Small intestine (tissue), 7 donors: ENCODE data around the gene PRSS33. TPM values are rescaled to one million over a fixed set of nuclear protein-coding genes. Genes with fewer than 3 reads are reported as not detected.
A peak's percentile ranks its signal among the peaks of the same experiment; 100 is the strongest.

Source experiments
- DNase-seq, 2 donors: peaks; one replicate each; pipeline versions ENCODE4 v3.0.0 to v3.0.0-alpha.2; 2013
- FAIRE-seq: peaks from 2 replicates; lab custom pipeline; 2012; peaks lifted over from hg19 to GRCh38; lab: Jason Lieb, UNC
- H3K27ac ChIP-seq, 3 donors: one replicate each; pipeline ENCODE4 v1.5.1; 2013; ENCODE audit warnings: low read length in 2 of 3, mild to moderate bottlenecking in 2 of 3, control low read depth in 1 of 3, inconsistent platforms in 1 of 3, low read depth in 1 of 3, moderate library complexity in 1 of 3
- H3K27me3 ChIP-seq, 3 donors: one replicate each; pipeline ENCODE4 v1.6.1; 2013; ENCODE audit warnings: low read length in 3 of 3, inconsistent platforms in 1 of 3; ENCODE audit not compliant: control insufficient read depth in 3 of 3, insufficient read depth in 3 of 3
- H3K36me3 ChIP-seq, 3 donors: one replicate each; pipeline ENCODE4 v1.6.1; 2013; ENCODE audit warnings: low read length in 3 of 3, inconsistent platforms in 1 of 3, low read depth in 1 of 3, mild to moderate bottlenecking in 1 of 3, moderate library complexity in 1 of 3; ENCODE audit not compliant: control insufficient read depth in 3 of 3, insufficient read depth in 2 of 3
- H3K4me1 ChIP-seq, 3 donors: one replicate each; pipeline ENCODE4 v1.6.1; 2013; ENCODE audit warnings: low read length in 2 of 3, inconsistent platforms in 1 of 3, low read depth in 1 of 3, mild to moderate bottlenecking in 1 of 3, moderate library complexity in 1 of 3; ENCODE audit not compliant: control insufficient read depth in 3 of 3, insufficient read depth in 2 of 3
- H3K4me3 ChIP-seq, 3 donors: one replicate each; pipeline ENCODE4 v1.5.1; 2013; ENCODE audit warnings: low read length in 3 of 3, control low read depth in 1 of 3, inconsistent platforms in 1 of 3, low read depth in 1 of 3, mild to moderate bottlenecking in 1 of 3, moderate library complexity in 1 of 3
- H3K9me3 ChIP-seq, 2 donors: one replicate each; pipeline ENCODE4 v1.6.1; 2013; ENCODE audit warnings: low read depth in 1 of 2, low read length in 1 of 2; ENCODE audit not compliant: control insufficient read depth in 2 of 2, insufficient read depth in 1 of 2
- WGBS, 3 donors: extraction: QIAGEN DNeasy Blood & Tissue Kit; methylation state at CpG; one replicate each; pipeline ENCODE4 v1.1.7; 2013; 5-methylcytosine and 5-hydroxymethylcytosine counted together
- polyA plus RNA-seq, 4 donors: library from polyadenylated mRNA; stranded (reverse) in 3 of 4; unstranded in 1 of 4; fragments of 200-250 nt in 3 of 4; fragments of 120-200 nt in 1 of 4; gene quantifications; one replicate each; pipeline versions ENCODE4 v1.2.1 to v1.2.3, GENCODE V29; 2013
- donor health status: healthy with polysubstance abuse.
- donor health status: control.
- donor health status: control.
- donor health status: Bipolar disorder and iron deficiency.
- donor health status: healthy.

Gene PRSS33
- polyA plus RNA-seq, 4 donors: 0.03 TPM; not detected in 3

GRCh38 chr16:2752035-2752849 is 35.1 kb downstream of the PRSS33 start, which contains the start of gene SRRM2:
Gene SRRM2, plus strand, starts transcription at chr16:2752638. Its CDS starts 3,727 bp downstream, at chr16:2756365.
- FAIRE-seq (no peak), DNase-seq (peak; percentile 95 to 100)
- 1 to 3% (median 3%) methylated on average over 87 to 99 of the region's 99 CpGs for WGBS, 3 donors
- H3K36me3 ChIP-seq: peaks cover 0 to 20% (median 7%) of the 10 kb centered on the region in 3 donors
- no peaks in the 10 kb centered on the region for H3K27me3 ChIP-seq
- peak within 1 kb of the TSS; percentile 94 to 99 (median 99) for H3K27ac ChIP-seq
- H3K4me1 ChIP-seq: peaks cover 5 to 21% (median 18%) of the 10 kb centered on the region in 3 donors
- H3K4me3 ChIP-seq: peak within 1 kb of the TSS; percentile 93 to 97 (median 95)
- H3K9me3 ChIP-seq: peaks cover 0 to 10% of the 10 kb centered on the region in 2 donors

- H3K27ac ChIP-seq: peak overlapping the region; percentile 94 to 99 (median 99)
- peaks cover 0 to 10% of the 10 kb centered on the region in 2 donors for H3K9me3 ChIP-seq
- H3K36me3 ChIP-seq: peaks cover 0 to 18% (median 3%) of the 10 kb centered on the region in 3 donors
- no peak for DNase-seq
- WGBS, 3 donors: 57 to 78% (median 70%) methylated on average over 23 of the region's 23 CpGs
- H3K27me3 ChIP-seq: no peaks in the 10 kb centered on the region
- H3K4me1 ChIP-seq: peaks cover 5 to 21% (median 18%) of the 10 kb centered on the region in 3 donors
- no peak for FAIRE-seq
- peak overlapping the region; percentile 17 to 97 (median 95) for H3K4me3 ChIP-seq
These were observed 35.8 kb downstream of the PRSS33 start for GRCh38 chr16:2751577-2752034.

GRCh38 chr16:2749936-2750335 is 37.4 kb downstream of the PRSS33 start:
- no peak overlapping the region for H3K27ac ChIP-seq
- H3K27me3 ChIP-seq: peaks cover 0 to 2% (median 0%) of the 10 kb centered on the region in 3 donors
- peaks cover 0 to 13% (median 0%) of the 10 kb centered on the region in 3 donors for H3K36me3 ChIP-seq
- DNase-seq (no peak), FAIRE-seq (no peak)
- H3K4me3 ChIP-seq: no peak overlapping the region
- WGBS, 3 donors: 95 to 96% (median 95%) methylated on average over 6 of the region's 6 CpGs
- H3K4me1 ChIP-seq: peaks cover 0 to 11% (median 4%) of the 10 kb centered on the region in 3 donors
- peaks cover 0 to 10% of the 10 kb centered on the region in 2 donors for H3K9me3 ChIP-seq

DNA sequence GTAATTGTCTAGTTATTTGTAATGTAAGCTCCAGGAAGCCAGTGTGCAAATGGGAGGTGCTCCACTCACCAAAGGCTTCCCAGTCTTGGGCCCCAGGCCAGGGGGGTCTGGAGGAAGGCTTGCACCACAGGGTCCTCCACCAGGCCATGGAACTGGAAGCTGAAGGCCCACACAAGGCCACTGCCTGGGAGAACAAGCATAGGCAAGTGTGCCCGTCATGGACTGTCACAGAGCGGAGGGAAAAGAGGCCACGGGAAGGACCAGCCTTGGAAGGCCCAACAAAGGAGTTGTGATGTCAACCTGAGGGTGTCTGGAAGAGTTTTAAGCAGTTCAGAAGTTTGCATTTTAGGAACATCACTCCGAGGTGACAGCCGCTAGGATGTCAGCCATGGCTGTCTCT is 37.9 kb downstream of the PRSS33 start:
- FAIRE-seq (no peak), DNase-seq (no peak)
- peaks cover 0 to 8% (median 1%) of the 10 kb centered on the region in 3 donors for H3K4me1 ChIP-seq
- 96 to 100% (median 99%) methylated on average over 5 of the region's 5 CpGs for WGBS, 3 donors
- no peak overlapping the region for H3K4me3 ChIP-seq
- no peak overlapping the region for H3K27ac ChIP-seq
- H3K36me3 ChIP-seq: peaks cover 0 to 13% (median 0%) of the 10 kb centered on the region in 3 donors
- H3K27me3 ChIP-seq: peaks cover 0 to 3% (median 0%) of the 10 kb centered on the region in 3 donors
- H3K9me3 ChIP-seq: peaks cover 0 to 10% of the 10 kb centered on the region in 2 donors

DNA sequence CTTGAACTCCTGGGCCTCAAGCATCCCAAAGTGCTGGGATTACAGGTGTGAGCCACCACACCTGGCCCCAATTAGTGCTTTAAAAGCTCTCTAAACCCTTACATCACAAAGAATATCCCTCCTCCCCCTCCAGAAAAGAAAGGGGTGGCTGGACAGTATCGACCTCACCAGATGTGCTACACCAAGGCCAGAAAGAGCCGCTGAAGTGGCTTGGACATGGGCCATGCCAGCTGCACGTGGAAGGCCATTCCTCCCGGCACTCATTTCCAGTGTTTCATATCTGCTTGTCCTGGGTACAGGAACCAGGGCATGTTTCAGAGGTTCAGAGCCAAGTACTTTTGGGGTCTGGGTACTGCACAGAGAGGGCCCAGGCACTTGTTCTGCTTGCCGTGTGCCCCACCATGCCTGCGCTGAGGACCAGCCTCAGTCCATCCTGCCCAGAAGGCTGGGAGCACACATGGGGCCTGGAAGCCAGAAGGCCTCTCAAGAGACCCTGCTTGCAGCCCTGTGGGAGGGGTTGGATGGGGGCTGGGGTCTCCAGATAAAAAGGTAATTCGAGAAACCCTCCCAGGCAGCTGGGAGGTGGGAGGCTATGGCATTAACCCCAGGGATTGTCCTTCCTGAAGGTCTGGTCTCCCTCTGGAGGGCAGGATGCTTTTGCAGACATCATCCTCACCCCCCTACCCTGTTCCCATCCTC is 38.5 kb downstream of the PRSS33 start:
- FAIRE-seq: no peak
- no peak overlapping the region for H3K27ac ChIP-seq
- H3K9me3 ChIP-seq: peaks cover 0 to 10% of the 10 kb centered on the region in 2 donors
- 87 to 91% (median 87%) methylated on average over 7 of the region's 7 CpGs for WGBS, 3 donors
- peaks cover 0 to 3% (median 0%) of the 10 kb centered on the region in 3 donors for H3K27me3 ChIP-seq
- H3K36me3 ChIP-seq: peaks cover 0 to 10% (median 0%) of the 10 kb centered on the region in 3 donors
- no peak for DNase-seq
- no peak overlapping the region for H3K4me3 ChIP-seq
- H3K4me1 ChIP-seq: peaks cover 0 to 6% (median 0%) of the 10 kb centered on the region in 3 donors

DNA sequence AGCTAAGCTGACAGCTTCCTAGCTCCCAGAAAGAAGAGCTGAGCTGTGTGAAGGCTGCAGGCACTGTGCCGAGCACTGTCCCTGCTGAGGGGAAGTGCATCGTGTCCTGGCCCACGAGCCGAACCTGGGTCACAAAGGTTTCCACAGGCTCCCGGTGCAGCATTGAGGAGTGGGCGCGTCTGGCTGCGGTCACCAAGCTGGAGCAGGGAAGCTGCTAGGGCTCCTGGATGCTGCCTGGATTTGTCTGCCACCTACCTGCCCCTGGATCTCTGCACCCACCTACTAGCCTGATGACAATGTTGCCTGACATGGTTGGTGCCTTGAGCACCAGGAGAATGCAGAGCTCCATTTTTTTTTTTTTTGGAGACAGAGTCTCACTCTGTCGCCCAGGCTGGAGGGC is 41.4 kb downstream of the PRSS33 start:
- Histone ChIP-seq H3K27ac (no peak overlapping the region), H3K4me1 (no peaks in the 10 kb centered on the region), H3K36me3 (peaks cover 0 to 10% (median 0%) of the 10 kb centered on the region in 3 donors), H3K4me3 (no peak overlapping the region), H3K27me3 (peaks cover 0 to 3% (median 0%) of the 10 kb centered on the region in 3 donors), H3K9me3 (no peaks in the 10 kb centered on the region)
- 87 to 95% (median 91%) methylated on average over 9 of the region's 9 CpGs for WGBS, 3 donors
- no peak for DNase-seq
- no peak for FAIRE-seq

GRCh38 chr16:2745116-2745890 is 42.1 kb downstream of the PRSS33 start:
- H3K27me3 ChIP-seq: peaks cover 0 to 3% (median 0%) of the 10 kb centered on the region in 3 donors
- no peak overlapping the region for H3K27ac ChIP-seq
- no peaks in the 10 kb centered on the region for H3K4me1 ChIP-seq
- no peaks in the 10 kb centered on the region for H3K9me3 ChIP-seq
- peaks cover 0 to 10% (median 0%) of the 10 kb centered on the region in 3 donors for H3K36me3 ChIP-seq
- DNase-seq: no peak
- no peak for FAIRE-seq
- 77 to 78% (median 77%) methylated on average over 13 to 15 of the region's 15 CpGs for WGBS, 3 donors
- no peak overlapping the region for H3K4me3 ChIP-seq
